Adrenal gland (tissue), 12 donors: ENCODE measurements around the gene CACNG7. TPM values are rescaled to one million over a fixed set of nuclear protein-coding genes. Genes with fewer than 3 reads are reported as not detected.

Experiments
- DNase-seq, 7 donors: peaks; one replicate each; pipeline ENCODE4 v3.0.0-alpha.2; 2019 to 2020
- H3K27ac ChIP-seq, 5 donors: fragments of 200-600 bp; sonication (generic) in 4 of 5; 1 replicate in 3 of 5; 2 replicates in 2 of 5; pipeline versions ENCODE4 v1.5.1 to v1.8.0; 2016 to 2020; ENCODE audit warnings: mild to moderate bottlenecking in 1 of 5
- H3K27me3 ChIP-seq: fragments of 200-600 bp; 2 replicates; pipeline ENCODE4 v1.8.0; 2021
- H3K36me3 ChIP-seq, 2 donors: fragments of 200-600 bp; replicated peaks in 1 of 2; 1 replicate in 1 of 2; 2 replicates in 1 of 2; pipeline versions ENCODE4 v1.5.1 to v1.8.0; 2018 to 2022
- H3K4me1 ChIP-seq, 2 donors: fragments of 200-600 bp; replicated peaks in 1 of 2; 1 replicate in 1 of 2; 2 replicates in 1 of 2; pipeline versions ENCODE4 v1.5.1 to v1.8.0; 2018 to 2021
- H3K4me3 ChIP-seq, 4 donors: fragments of 200-600 bp; sonication (generic) in 3 of 4; one replicate each; pipeline ENCODE4 v1.5.1; 2016 to 2018
- H3K9me3 ChIP-seq, 3 donors: fragments of 200-600 bp; sonication (generic) in 1 of 3; replicated peaks in 1 of 3; 1 replicate in 2 of 3; 2 replicates in 1 of 3; pipeline versions ENCODE4 v1.5.1 to v1.8.0; 2016 to 2021
- POLR2A ChIP-seq, 2 donors: fragments of 450-650 bp; IDR thresholded peaks; one replicate each; pipeline ENCODE4 v1.6.1; 2017; ENCODE audit warnings: antibody characterized with exemption in 2 of 2, mild to moderate bottlenecking in 2 of 2, moderate library complexity in 1 of 2
- WGBS, 4 donors: extraction: QIAGEN DNeasy Blood & Tissue Kit in 2 of 4; methylation state at CpG; one replicate each; pipeline versions ENCODE4 v1.1.5 to v1.1.7; 2013 to 2017; 5-methylcytosine and 5-hydroxymethylcytosine counted together
- intact Hi-C, 2 donors: fragments of 100-400 bp; cut with DNase I; formaldehyde crosslinking; loops; one replicate each; pipeline versions ENCODE4 v1.14.1 to v1.15.0; 2022 to 2023
- polyA plus RNA-seq, 3 donors: library from polyadenylated mRNA; stranded (reverse); fragments of 200-250 nt in 2 of 3; fragments of 350-450 nt in 1 of 3; fragmentation: Illumina TruSeq in 1 of 3; extraction: RNeasy Lipid Tissue Mini Kit (QIAGEN cat#74804) in 1 of 3; gene quantifications; one replicate each; pipeline ENCODE4 v1.2.3, GENCODE V29; 2013 to 2014
- total RNA-seq, 9 donors: library from RNA; depleted of rRNA in 4 of 9; stranded (reverse); fragments of >200 nt in 4 of 9; fragments of 120-200 nt in 1 of 9; fragmentation: NEBNext Ultra II Directional in 1 of 9; extraction: Animal tissue kit (Norgen Biotek cat#: 25700) in 1 of 9; gene quantifications; one replicate each; pipeline versions ENCODE4 v1.1.0 to v1.2.4, GENCODE V29; 2013 to 2023
- TF ChIP-seq, protein P1 (sequence below), 6 experiments: fragments of 450-650 bp in 4 of 6; fragments of 200-600 bp in 2 of 6; sonication (generic) in 1 of 6; IDR thresholded peaks; 1 replicate in 5 of 6; 2 replicates in 1 of 6; pipeline versions ENCODE4 v1.5.1 to v1.8.0; 2016 to 2021; ENCODE audit warnings: antibody characterized with exemption in 6 of 6, mild to moderate bottlenecking in 2 of 6, moderate library complexity in 1 of 6
- donor health status: healthy with polysubstance abuse.
- donor health status: Bipolar disorder and iron deficiency.
- donor health status: DM: yes; HTN: yes; CAD: no.
- donor health status: DM: no; HTN: no; CAD: no.
- donor health status: DM: no; HTN: no; CAD: no.
- donor health status: DM: yes; HTN: yes; CAD: no.

The CACNG7 gene
- total and polyA plus RNA-seq, 12 donors, result 0.09 to 1.4 (median 0.13) TPM; not detected in 7

DNA sequence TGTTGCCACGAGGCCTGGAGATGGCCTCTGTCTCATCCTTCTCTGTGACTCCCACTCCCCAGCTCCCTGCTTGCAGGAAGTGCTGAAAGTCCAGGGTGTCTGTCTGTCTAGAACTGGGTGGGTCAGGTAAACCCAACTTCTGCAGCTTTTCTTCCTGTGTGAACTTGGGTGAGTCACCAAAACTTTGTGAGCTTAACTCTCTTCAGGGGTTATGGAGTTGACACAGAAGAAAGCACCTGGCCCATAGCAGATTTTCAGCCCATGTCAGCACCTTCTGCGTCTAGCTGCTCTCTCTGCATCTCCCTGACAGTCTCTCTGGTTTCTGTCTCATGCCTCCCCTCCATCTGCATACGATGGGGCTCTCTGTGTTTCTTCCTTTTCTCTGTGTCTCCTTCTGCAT is 4.2 kb upstream of the CACNG7 start:
- no peaks in the 10 kb centered on the region for H3K9me3 ChIP-seq
- H3K4me1 ChIP-seq, result no peaks in the 10 kb centered on the region
- DNase-seq, result no peak
- H3K27ac ChIP-seq, result no peak overlapping the region
- 33 to 47% (median 39%) methylated on average over 2 to 3 of the region's 3 CpGs for WGBS, 4 donors
- no peaks in the 10 kb centered on the region for H3K36me3 ChIP-seq
- TF ChIP-seq, protein P1, sequence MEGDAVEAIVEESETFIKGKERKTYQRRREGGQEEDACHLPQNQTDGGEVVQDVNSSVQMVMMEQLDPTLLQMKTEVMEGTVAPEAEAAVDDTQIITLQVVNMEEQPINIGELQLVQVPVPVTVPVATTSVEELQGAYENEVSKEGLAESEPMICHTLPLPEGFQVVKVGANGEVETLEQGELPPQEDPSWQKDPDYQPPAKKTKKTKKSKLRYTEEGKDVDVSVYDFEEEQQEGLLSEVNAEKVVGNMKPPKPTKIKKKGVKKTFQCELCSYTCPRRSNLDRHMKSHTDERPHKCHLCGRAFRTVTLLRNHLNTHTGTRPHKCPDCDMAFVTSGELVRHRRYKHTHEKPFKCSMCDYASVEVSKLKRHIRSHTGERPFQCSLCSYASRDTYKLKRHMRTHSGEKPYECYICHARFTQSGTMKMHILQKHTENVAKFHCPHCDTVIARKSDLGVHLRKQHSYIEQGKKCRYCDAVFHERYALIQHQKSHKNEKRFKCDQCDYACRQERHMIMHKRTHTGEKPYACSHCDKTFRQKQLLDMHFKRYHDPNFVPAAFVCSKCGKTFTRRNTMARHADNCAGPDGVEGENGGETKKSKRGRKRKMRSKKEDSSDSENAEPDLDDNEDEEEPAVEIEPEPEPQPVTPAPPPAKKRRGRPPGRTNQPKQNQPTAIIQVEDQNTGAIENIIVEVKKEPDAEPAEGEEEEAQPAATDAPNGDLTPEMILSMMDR (IDR thresholded peaks at IDR 0.05), result no peak
- no peak for TF ChIP-seq POLR2A (IDR thresholded peaks at IDR 0.05)
- peaks cover 32% of the 10 kb centered on the region for H3K27me3 ChIP-seq
- intact Hi-C loops, result loop anchor here in 1 of 2 donors (5.0 kb wide), 1 partner anchor 117 kb away; no protein-coding TSS in a partner anchor
- no peak overlapping the region for H3K4me3 ChIP-seq

DNA sequence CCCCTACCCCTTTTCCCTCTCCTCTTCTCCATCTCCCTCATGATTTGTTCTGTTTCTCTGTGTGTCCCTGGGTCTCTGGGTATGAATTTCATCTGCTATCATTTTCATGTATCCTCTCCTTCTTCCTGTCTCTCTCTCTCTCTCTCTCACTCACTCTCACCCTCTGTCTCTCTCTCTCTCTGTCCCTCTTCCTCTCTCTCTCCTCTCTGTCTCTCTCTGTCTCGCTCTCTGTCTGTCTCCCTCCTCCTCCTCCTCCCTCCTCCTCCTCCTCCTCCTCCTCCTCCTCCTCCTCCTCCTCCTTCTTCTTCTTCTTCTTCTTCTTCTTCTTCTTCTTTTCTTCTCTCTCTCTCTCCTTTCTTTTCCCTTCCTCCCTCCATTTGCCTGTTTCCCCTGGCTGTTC is 3.3 kb upstream of the CACNG7 start:
- no peak for TF ChIP-seq POLR2A (IDR thresholded peaks at IDR 0.05)
- TF ChIP-seq, protein P1 (IDR thresholded peaks at IDR 0.05), result no peak
- Histone ChIP-seq H3K36me3 (no peaks in the 10 kb centered on the region), H3K9me3 (no peaks in the 10 kb centered on the region), H3K27ac (no peak overlapping the region), H3K4me3 (no peak overlapping the region), H3K4me1 (no peaks in the 10 kb centered on the region), H3K27me3 (peaks cover 40% of the 10 kb centered on the region)
- no peak for DNase-seq
- WGBS, 4 donors, result 33 to 67% (median 53%) methylated on average over 1 of the region's 1 CpG
- intact Hi-C loops, result loop anchor here in 1 of 2 donors (5.0 kb wide), 1 partner anchor 117 kb away; no protein-coding TSS in a partner anchor

DNA sequence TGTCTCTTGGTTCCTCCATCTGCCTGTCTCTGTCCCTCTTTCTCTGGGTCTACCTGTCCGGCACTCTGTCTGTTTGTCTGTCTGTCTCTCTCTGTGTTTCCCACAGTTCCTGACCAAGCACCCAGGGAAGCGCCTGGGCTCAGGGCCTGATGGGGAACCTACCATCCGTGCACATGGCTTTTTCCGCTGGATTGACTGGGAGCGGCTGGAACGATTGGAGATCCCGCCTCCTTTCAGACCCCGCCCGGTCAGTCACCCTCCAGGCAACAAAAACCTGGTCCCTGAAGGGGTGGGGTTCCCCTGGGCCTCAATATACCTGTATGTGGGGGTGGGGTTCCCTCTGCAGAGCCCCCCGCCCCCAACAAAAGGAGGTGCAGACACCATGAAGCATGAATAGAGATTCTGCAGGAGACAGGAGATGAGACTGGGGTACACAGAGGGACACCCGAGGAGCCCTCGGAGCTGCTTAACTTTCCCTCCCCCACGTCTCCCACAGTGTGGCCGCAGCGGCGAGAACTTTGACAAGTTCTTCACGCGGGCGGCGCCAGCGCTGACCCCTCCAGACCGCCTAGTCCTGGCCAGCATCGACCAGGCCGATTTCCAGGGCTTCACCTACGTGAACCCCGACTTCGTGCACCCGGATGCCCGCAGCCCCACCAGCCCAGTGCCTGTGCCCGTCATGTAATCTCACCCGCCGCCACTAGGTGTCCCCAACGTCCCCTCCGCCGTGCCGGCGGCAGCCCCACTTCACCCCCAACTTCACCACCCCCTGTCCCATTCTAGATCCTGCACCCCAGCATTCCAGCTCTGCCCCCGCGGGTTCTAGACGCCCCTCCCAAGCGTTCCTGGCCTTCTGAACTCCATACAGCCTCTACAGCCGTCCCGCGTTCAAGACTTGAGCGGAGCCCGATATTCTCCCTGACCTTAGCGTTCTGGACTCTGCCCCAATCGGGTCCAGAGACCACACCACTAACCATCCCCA is 2.6 kb upstream of the CACNG7 start:
- DNase-seq, result peak in 6 of 7 donors; percentile 32 to 52 (median 34)
- 5 to 16% (median 12%) methylated on average over 37 to 48 of the region's 48 CpGs for WGBS, 4 donors
- H3K4me1 ChIP-seq, result no peaks in the 10 kb centered on the region
- H3K36me3 ChIP-seq, result no peaks in the 10 kb centered on the region
- H3K27ac ChIP-seq, result no peak overlapping the region
- no peak overlapping the region for H3K4me3 ChIP-seq
- TF ChIP-seq POLR2A (IDR thresholded peaks at IDR 0.05), result no peak
- TF ChIP-seq, protein P1 (IDR thresholded peaks at IDR 0.05), result peak; percentile 54 to 78 (median 66)
- intact Hi-C loops, result loop anchor here in 1 of 2 donors (5.0 kb wide), 1 partner anchor 116 kb away; no protein-coding TSS in a partner anchor
- no peaks in the 10 kb centered on the region for H3K9me3 ChIP-seq
- peaks cover 43% of the 10 kb centered on the region for H3K27me3 ChIP-seq

DNA sequence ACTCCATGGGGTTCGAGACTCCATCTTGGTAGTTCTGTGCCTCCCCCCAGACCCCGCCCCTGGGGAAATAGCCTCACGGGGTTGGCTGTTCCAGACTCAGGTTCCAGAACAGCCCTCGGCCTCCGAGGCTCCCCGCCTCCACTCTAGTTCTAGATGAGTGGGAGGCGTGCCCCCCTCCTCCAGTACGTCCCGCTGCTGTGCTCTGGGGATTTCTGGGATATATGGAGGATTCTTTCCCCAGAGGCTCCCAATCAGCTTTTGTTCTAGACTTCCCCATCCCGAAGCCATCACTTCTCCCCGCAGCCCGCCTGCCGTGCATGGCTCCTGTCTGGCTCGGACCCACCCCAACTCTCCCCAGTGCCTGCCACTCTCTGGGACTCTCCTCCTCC is 1.9 kb upstream of the CACNG7 start:
- DNase-seq, result no peak
- Histone ChIP-seq H3K36me3 (no peaks in the 10 kb centered on the region), H3K27me3 (peaks cover 50% of the 10 kb centered on the region), H3K4me3 (no peak overlapping the region), H3K4me1 (no peaks in the 10 kb centered on the region), H3K9me3 (no peaks in the 10 kb centered on the region), H3K27ac (no peak overlapping the region)
- TF ChIP-seq, protein P1 (IDR thresholded peaks at IDR 0.05), result no peak
- no peak for TF ChIP-seq POLR2A (IDR thresholded peaks at IDR 0.05)
- 23 to 40% (median 38%) methylated on average over 14 of the region's 14 CpGs for WGBS, 4 donors
- intact Hi-C loops, result loop anchor here in 1 of 2 donors (5.0 kb wide), 1 partner anchor 115 kb away; no protein-coding TSS in a partner anchor
